Tibial nerve (tissue), 4 donors: ENCODE measurements around the gene DISP3. TPM values are rescaled to one million over a fixed set of nuclear protein-coding genes. Genes with fewer than 3 reads are reported as not detected.

Source experiments
- DNase-seq, 2 donors: peaks; one replicate each; pipeline ENCODE4 v3.0.0-alpha.2; 2019; ENCODE audit warnings: low spot score in 2 of 2
- H3K27ac ChIP-seq, 4 donors: fragments of 200-600 bp; sonication (generic) in 3 of 4; one replicate each; pipeline ENCODE4 v1.5.1; 2017 to 2019; ENCODE audit warnings: mild to moderate bottlenecking in 1 of 4
- H3K27me3 ChIP-seq, 2 donors: fragments of 200-600 bp; sonication (generic) in 1 of 2; one replicate each; pipeline versions ENCODE4 v1.5.1 to v1.6.0; 2017 to 2019
- H3K36me3 ChIP-seq, 3 donors: fragments of 200-600 bp; sonication (generic); one replicate each; pipeline ENCODE4 v1.5.1; 2018 to 2019
- H3K4me1 ChIP-seq, 4 donors: fragments of 200-600 bp; sonication (generic) in 3 of 4; one replicate each; pipeline ENCODE4 v1.5.1; 2017 to 2019
- H3K4me3 ChIP-seq, 4 donors: fragments of 200-600 bp; sonication (generic) in 3 of 4; one replicate each; pipeline ENCODE4 v1.5.1; 2017 to 2019; ENCODE audit warnings: mild to moderate bottlenecking in 1 of 4, moderate library complexity in 1 of 4
- H3K9me3 ChIP-seq, 4 donors: fragments of 200-600 bp; sonication (generic) in 3 of 4; one replicate each; pipeline ENCODE4 v1.5.1; 2017 to 2019
- EP300 ChIP-seq, 2 donors: sonication (generic); formaldehyde crosslinking; IDR thresholded peaks; one replicate each; pipeline ENCODE4 v1.6.1; 2017; ENCODE audit warnings: antibody characterized with exemption in 2 of 2, mild to moderate bottlenecking in 1 of 2
- POLR2A ChIP-seq, 2 donors: fragments of 450-650 bp; IDR thresholded peaks; one replicate each; pipeline ENCODE4 v1.6.1; 2017; ENCODE audit warnings: antibody characterized with exemption in 2 of 2, mild to moderate bottlenecking in 2 of 2, moderate library complexity in 2 of 2
- WGBS, 2 donors: methylation state at CpG; one replicate each; pipeline ENCODE4 v1.1.5; 2018; 5-methylcytosine and 5-hydroxymethylcytosine counted together
- total RNA-seq, 4 donors: library from RNA; depleted of rRNA; stranded (reverse); fragments of >200 nt; gene quantifications; one replicate each; pipeline ENCODE4 v1.1.0, GENCODE V29; 2016
- TF ChIP-seq, protein P1 (sequence below), 5 experiments: fragments of 200-600 bp in 3 of 5; fragments of 450-650 bp in 2 of 5; sonication (generic) in 3 of 5; IDR thresholded peaks; one replicate each; pipeline ENCODE4 v1.5.1; 2016 to 2019; ENCODE audit warnings: antibody characterized with exemption in 5 of 5, mild to moderate bottlenecking in 3 of 5, moderate library complexity in 2 of 5

Gene DISP3
- total RNA-seq, 4 donors from 2014 or later: 0.59 TPM; not detected in 3

- H3K27ac ChIP-seq: no peak overlapping the region
- H3K4me3 ChIP-seq: no peak overlapping the region
- H3K9me3 ChIP-seq: no peaks in the 10 kb centered on the region
- TF ChIP-seq POLR2A (IDR thresholded peaks at IDR 0.05) (no peak), EP300 (IDR thresholded peaks at IDR 0.05) (no peak)
- TF ChIP-seq, protein P1, sequence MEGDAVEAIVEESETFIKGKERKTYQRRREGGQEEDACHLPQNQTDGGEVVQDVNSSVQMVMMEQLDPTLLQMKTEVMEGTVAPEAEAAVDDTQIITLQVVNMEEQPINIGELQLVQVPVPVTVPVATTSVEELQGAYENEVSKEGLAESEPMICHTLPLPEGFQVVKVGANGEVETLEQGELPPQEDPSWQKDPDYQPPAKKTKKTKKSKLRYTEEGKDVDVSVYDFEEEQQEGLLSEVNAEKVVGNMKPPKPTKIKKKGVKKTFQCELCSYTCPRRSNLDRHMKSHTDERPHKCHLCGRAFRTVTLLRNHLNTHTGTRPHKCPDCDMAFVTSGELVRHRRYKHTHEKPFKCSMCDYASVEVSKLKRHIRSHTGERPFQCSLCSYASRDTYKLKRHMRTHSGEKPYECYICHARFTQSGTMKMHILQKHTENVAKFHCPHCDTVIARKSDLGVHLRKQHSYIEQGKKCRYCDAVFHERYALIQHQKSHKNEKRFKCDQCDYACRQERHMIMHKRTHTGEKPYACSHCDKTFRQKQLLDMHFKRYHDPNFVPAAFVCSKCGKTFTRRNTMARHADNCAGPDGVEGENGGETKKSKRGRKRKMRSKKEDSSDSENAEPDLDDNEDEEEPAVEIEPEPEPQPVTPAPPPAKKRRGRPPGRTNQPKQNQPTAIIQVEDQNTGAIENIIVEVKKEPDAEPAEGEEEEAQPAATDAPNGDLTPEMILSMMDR (IDR thresholded peaks at IDR 0.05): no peak
- no peak for DNase-seq
- 83 to 89% methylated on average over 21 to 33 of the region's 33 CpGs for WGBS, 2 donors
- peaks cover 0 to 6% of the 10 kb centered on the region in 2 donors for H3K27me3 ChIP-seq
- H3K4me1 ChIP-seq: no peaks in the 10 kb centered on the region
- no peaks in the 10 kb centered on the region for H3K36me3 ChIP-seq
Measured at GRCh38 chr1:11535761-11536572, 57.0 kb downstream of the DISP3 start.

DNA sequence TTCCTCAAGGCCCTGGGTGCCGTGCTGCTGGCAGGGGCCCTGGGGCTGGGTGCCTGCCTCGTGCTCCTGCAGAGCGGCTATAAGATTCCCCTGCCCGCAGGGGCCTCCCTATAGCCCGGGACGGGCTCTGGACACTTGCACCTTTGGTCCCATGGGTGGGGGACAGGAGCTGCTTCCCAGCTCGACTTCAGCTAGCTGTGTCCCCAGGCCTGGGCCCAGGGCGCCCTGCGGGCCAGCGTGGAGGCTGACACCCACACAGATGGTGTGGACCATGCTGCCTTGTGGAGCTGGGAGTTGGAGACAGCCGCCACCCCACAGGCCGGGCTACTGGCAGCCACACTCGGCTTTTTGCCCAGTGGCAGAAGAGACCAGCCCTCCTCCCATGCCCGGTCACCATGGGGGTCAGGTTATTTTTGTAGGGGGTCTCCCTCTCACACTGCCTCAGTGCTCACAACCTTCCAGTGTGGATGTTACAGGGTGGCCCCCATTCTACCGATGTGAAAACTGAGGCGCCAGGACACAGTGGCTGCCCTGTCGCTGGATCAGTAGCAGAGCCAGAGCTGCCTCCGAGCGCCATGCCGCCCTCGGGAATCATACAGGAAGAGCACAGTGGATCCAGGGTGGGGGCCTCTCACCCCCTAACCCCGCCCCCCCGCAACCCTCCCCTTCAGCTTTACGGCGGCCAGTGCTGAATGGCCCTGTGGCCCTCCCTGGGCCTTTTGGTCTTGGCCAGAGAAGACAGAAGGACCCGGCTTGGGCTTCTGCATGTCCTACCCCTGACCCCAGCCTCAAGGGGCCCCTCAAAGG is 57.8 kb downstream of the DISP3 start:
- DNase-seq: no peak
- WGBS, 2 donors: 75 to 77% methylated on average over 23 of the region's 26 CpGs
- no peak overlapping the region for H3K27ac ChIP-seq
- H3K36me3 ChIP-seq: no peaks in the 10 kb centered on the region
- TF ChIP-seq POLR2A (IDR thresholded peaks at IDR 0.05): no peak
- TF ChIP-seq, protein P1 (IDR thresholded peaks at IDR 0.05): no peak
- no peak for TF ChIP-seq EP300 (IDR thresholded peaks at IDR 0.05)
- peaks cover 0 to 6% of the 10 kb centered on the region in 2 donors for H3K27me3 ChIP-seq
- H3K9me3 ChIP-seq: no peaks in the 10 kb centered on the region
- H3K4me1 ChIP-seq: no peaks in the 10 kb centered on the region
- no peak overlapping the region for H3K4me3 ChIP-seq

GRCh38 chr1:11537380-11537764 is 58.4 kb downstream of the DISP3 start:
- TF ChIP-seq POLR2A (IDR thresholded peaks at IDR 0.05) (no peak), EP300 (IDR thresholded peaks at IDR 0.05) (no peak)
- TF ChIP-seq, protein P1 (IDR thresholded peaks at IDR 0.05): no peak
- H3K4me1 ChIP-seq: no peaks in the 10 kb centered on the region
- H3K4me3 ChIP-seq: no peak overlapping the region
- 66 to 71% methylated on average over 9 of the region's 9 CpGs for WGBS, 2 donors
- H3K9me3 ChIP-seq: no peaks in the 10 kb centered on the region
- DNase-seq: no peak
- peaks cover 0 to 6% of the 10 kb centered on the region in 2 donors for H3K27me3 ChIP-seq
- H3K36me3 ChIP-seq: no peaks in the 10 kb centered on the region
- no peak overlapping the region for H3K27ac ChIP-seq

DNA sequence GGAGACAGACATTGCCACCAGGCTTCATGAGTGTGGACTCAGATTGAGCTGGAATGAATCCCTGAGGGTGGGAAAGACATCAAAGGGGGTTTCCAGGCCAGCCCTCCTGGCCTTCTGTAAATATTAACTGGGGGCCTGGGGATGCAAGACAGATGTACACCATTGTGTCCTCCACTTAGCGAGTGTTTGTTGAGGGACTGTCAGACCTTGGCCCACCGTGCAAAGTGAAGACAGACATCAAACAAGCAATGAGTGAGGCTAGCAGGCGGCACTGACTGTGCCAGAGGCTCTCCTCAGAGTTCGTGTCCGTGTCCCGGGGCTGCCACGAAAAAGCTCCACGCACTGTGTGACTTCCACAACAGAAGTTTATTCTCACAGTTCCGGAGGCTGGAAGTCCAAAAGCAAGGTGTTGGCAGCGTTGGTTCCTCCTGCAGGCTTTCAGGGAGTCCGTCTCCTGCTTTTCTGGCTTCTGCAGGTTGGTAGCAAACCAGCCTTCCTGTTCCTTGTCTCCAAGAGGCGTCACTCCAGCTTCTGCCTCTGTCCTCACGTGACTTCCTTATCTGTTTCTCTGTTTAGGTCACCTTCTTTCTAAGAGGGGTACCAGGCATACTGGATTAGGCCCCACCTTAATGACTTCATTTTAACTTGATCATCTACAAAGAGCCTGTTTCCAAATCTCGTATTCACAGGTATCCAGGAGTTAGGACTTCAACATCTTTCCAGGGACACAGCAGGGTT is 59.1 kb downstream of the DISP3 start:
- Histone ChIP-seq H3K27me3 (peaks cover 0 to 10% of the 10 kb centered on the region in 2 donors), H3K4me1 (no peaks in the 10 kb centered on the region), H3K27ac (no peak overlapping the region), H3K9me3 (no peaks in the 10 kb centered on the region), H3K36me3 (no peaks in the 10 kb centered on the region), H3K4me3 (no peak overlapping the region)
- TF ChIP-seq EP300 (IDR thresholded peaks at IDR 0.05) (no peak), POLR2A (IDR thresholded peaks at IDR 0.05) (no peak)
- TF ChIP-seq, protein P1 (IDR thresholded peaks at IDR 0.05): no peak
- DNase-seq: no peak
- 89 to 91% methylated on average over 14 of the region's 14 CpGs for WGBS, 2 donors
